ENCODE results near the gene CCDC124. TPM values are rescaled to one million over a fixed set of nuclear protein-coding genes. Genes with fewer than 3 reads are reported as not detected.

The CCDC124 gene
- total RNA-seq, 4 donors from 2014 or later = 36.9 to 93.5 (median 41.4) TPM

DNA sequence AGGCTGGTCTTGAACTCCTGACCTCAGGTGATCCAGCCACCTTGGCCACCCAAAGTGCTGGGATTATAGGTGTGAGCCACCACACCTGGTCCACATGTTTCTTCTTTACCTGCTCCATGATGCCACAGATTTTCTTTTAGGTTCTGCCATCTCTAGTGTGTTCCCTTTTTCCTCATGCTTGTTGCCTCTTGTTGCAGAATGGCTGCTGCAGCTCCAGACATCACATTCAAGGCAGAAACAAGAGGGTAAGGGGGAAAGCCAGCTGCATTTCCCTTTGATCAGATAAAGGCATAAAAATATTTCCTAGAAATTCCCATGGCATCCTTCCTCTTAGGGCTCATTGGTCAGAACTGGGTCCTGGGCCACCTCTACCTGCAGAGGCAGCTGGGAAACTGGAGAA lies 12.3 kb upstream of the CCDC124 start:
- TF ChIP-seq EP300 (IDR thresholded peaks at IDR 0.05; ENCODE audit: low read depth) (no peak), POLR2AphosphoS5 (IDR thresholded peaks at IDR 0.05) (no peak), POLR2A (IDR thresholded peaks at IDR 0.05) (no peak)
- TF ChIP-seq, protein P1, sequence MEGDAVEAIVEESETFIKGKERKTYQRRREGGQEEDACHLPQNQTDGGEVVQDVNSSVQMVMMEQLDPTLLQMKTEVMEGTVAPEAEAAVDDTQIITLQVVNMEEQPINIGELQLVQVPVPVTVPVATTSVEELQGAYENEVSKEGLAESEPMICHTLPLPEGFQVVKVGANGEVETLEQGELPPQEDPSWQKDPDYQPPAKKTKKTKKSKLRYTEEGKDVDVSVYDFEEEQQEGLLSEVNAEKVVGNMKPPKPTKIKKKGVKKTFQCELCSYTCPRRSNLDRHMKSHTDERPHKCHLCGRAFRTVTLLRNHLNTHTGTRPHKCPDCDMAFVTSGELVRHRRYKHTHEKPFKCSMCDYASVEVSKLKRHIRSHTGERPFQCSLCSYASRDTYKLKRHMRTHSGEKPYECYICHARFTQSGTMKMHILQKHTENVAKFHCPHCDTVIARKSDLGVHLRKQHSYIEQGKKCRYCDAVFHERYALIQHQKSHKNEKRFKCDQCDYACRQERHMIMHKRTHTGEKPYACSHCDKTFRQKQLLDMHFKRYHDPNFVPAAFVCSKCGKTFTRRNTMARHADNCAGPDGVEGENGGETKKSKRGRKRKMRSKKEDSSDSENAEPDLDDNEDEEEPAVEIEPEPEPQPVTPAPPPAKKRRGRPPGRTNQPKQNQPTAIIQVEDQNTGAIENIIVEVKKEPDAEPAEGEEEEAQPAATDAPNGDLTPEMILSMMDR (IDR thresholded peaks at IDR 0.05) = no peak
- Histone ChIP-seq H3K9me3 (no peaks in the 10 kb centered on the region), H3K4me1 (peaks cover 0 to 3% (median 0%) of the 10 kb centered on the region in 4 donors), H3K27ac (no peak overlapping the region), H3K4me3 (no peak overlapping the region), H3K36me3 (no peaks in the 10 kb centered on the region), H3K27me3 (peaks cover 4% of the 10 kb centered on the region)
- intact Hi-C loops (cut with DNase I; ENCODE audit: low total_unique reads) (no loop called here), in situ Hi-C loops (cut with MboI; ENCODE audit: low pct_ligation_motif_present in 1 of 4, low pct_unique_long_range_greater_than_20kb in 1 of 4, low sequenced_read_pairs in 3 of 4) (loop anchor here in 1 of 4 donors (10.0 kb wide), 1 partner anchor 46 kb away; the partner anchor contains the start of gene SLC5A5)
- no peak for DNase-seq

DNA sequence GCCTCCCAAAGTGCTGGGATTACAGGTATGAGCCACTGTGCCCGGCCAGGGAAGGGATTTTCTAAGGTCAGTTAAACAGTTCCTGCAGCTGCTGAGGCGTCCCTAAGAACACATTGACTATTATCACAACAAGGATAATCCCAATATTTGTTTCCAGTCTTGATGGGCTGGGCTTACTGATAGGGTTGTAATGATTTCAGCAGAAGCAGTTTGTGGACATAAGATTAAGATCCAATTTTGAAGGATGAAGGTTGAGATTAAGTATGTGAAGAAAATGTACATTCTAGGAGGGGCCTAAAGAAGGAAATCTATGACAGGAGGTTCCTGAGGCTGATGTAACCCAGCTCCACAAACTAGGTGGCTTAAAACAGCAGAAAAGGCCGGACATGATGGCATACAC lies 10.7 kb upstream of the CCDC124 start:
- H3K4me3 ChIP-seq = no peak overlapping the region
- H3K27ac ChIP-seq = no peak overlapping the region
- TF ChIP-seq POLR2AphosphoS5 (IDR thresholded peaks at IDR 0.05) = no peak
- TF ChIP-seq EP300 (IDR thresholded peaks at IDR 0.05; ENCODE audit: low read depth) = no peak
- TF ChIP-seq, protein P1 (IDR thresholded peaks at IDR 0.05) = no peak
- TF ChIP-seq POLR2A (IDR thresholded peaks at IDR 0.05) = no peak
- DNase-seq = no peak
- H3K9me3 ChIP-seq = no peaks in the 10 kb centered on the region
- H3K27me3 ChIP-seq = no peaks in the 10 kb centered on the region
- intact Hi-C loops (cut with DNase I; ENCODE audit: low total_unique reads) (no loop called here), in situ Hi-C loops (cut with MboI; ENCODE audit: low pct_ligation_motif_present in 1 of 4, low pct_unique_long_range_greater_than_20kb in 1 of 4, low sequenced_read_pairs in 3 of 4) (loop anchor here in 1 of 4 donors (10.0 kb wide), 1 partner anchor 47 kb away; the partner anchor contains the start of gene SLC5A5)
- H3K36me3 ChIP-seq = no peaks in the 10 kb centered on the region
- 54 to 62% methylated on average over 3 of the region's 3 CpGs for WGBS, 2 donors (ENCODE audit: low coverage in 1 of 2)
- H3K4me1 ChIP-seq = no peaks in the 10 kb centered on the region

DNA sequence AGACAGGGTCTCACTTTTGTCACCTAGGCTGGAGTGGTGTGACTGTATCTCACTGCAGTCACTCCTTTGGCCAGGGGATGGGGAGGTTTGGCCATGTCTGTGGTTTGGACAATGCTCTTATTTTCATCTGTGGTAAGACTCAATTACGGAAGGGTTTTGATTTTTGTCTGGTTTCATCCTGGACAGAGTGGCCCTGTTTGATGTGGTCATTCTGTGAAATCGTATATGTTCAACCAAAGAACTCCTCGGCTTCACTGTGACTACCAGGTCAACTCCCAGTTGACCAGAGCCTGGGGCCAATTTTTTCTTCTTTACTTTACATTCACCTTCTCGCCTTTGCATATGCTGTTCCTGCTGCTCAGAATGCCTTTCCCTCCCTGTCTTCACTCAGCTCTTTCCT lies 6.8 kb upstream of the CCDC124 start:
- H3K27me3 ChIP-seq = no peaks in the 10 kb centered on the region
- no peaks in the 10 kb centered on the region for H3K9me3 ChIP-seq
- TF ChIP-seq, protein P1 (IDR thresholded peaks at IDR 0.05) = no peak
- no peak for TF ChIP-seq POLR2AphosphoS5 (IDR thresholded peaks at IDR 0.05)
- TF ChIP-seq POLR2A (IDR thresholded peaks at IDR 0.05) = no peak
- TF ChIP-seq EP300 (IDR thresholded peaks at IDR 0.05; ENCODE audit: low read depth) = no peak
- H3K27ac ChIP-seq = no peak overlapping the region
- in situ Hi-C loops (cut with MboI; ENCODE audit: low pct_ligation_motif_present in 1 of 4, low pct_unique_long_range_greater_than_20kb in 1 of 4, low sequenced_read_pairs in 3 of 4) = loop anchor here in 3 of 4 donors (5.0 to 25.0 kb wide), 3 partner anchors 51 to 136 kb away; partner anchors contain the start of genes RPL18A (in 1 of the 3) and SLC5A5 (in 1 of the 3)
- intact Hi-C loops (cut with DNase I; ENCODE audit: low total_unique reads) = no loop called here
- no peak for DNase-seq
- WGBS, 2 donors (ENCODE audit: low coverage in 1 of 2) = 46 to 72% methylated on average over 4 of the region's 4 CpGs
- no peaks in the 10 kb centered on the region for H3K4me1 ChIP-seq
- H3K4me3 ChIP-seq = no peak overlapping the region
- no peaks in the 10 kb centered on the region for H3K36me3 ChIP-seq

DNA sequence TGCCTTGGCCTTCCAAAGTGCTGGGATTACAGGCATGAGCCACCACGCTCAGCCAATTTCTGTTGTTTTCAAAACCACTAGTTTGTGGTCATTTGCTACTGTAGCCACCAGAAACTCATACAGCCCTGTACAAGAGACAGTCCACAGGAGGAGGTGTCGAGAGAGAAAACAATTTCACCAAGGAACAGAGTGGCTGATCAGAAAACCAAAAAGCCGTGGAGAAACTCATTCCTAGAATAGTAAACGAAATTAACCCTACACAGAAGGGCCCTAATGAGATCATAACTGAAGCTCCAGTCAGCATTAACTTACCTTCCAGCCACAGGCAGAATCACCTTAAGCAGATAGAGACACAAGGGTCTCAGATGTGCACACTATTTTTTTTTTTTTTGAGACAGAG lies 3.8 kb upstream of the CCDC124 start:
- Histone ChIP-seq H3K27ac (no peak overlapping the region), H3K4me1 (peaks cover 10 to 17% (median 13%) of the 10 kb centered on the region in 4 donors), H3K36me3 (no peaks in the 10 kb centered on the region), H3K9me3 (no peaks in the 10 kb centered on the region), H3K4me3 (no peak overlapping the region), H3K27me3 (no peaks in the 10 kb centered on the region)
- TF ChIP-seq, protein P1 (IDR thresholded peaks at IDR 0.05) = no peak
- TF ChIP-seq POLR2AphosphoS5 (IDR thresholded peaks at IDR 0.05) (no peak), POLR2A (IDR thresholded peaks at IDR 0.05) (no peak), EP300 (IDR thresholded peaks at IDR 0.05; ENCODE audit: low read depth) (no peak)
- intact Hi-C loops (cut with DNase I; ENCODE audit: low total_unique reads) (no loop called here), in situ Hi-C loops (cut with MboI; ENCODE audit: low pct_ligation_motif_present in 1 of 4, low pct_unique_long_range_greater_than_20kb in 1 of 4, low sequenced_read_pairs in 3 of 4) (loop anchor here in 3 of 4 donors (5.0 to 25.0 kb wide), 3 partner anchors 54 to 133 kb away; partner anchors contain the start of genes RPL18A (in 1 of the 3) and SLC5A5 (in 1 of the 3))
- DNase-seq = no peak
- WGBS, 2 donors (ENCODE audit: low coverage in 1 of 2) = 53 to 60% methylated on average over 2 to 4 of the region's 4 CpGs

Measured in transverse colon (tissue), 4 donors.